Thymus (tissue), 14 donors: ENCODE results near the gene UNCX. TPM values are rescaled to one million over a fixed set of nuclear protein-coding genes. Genes with fewer than 3 reads are reported as not detected.
"Not testable (repeated sequence)": the region's sequence is repeated elsewhere in the genome, so short reads cannot be mapped to it uniquely, and the experiment has no call there.

Experiments used
- DNase-seq, 9 donors: peaks; one replicate each; pipeline ENCODE4 v3.0.0-alpha.2; 2013; ENCODE audit warnings: low spot score in 9 of 9, low read depth in 6 of 9, missing footprints in 1 of 9
- H3K27ac ChIP-seq, 2 donors: one replicate each; pipeline ENCODE4 v1.5.1; 2013; ENCODE audit warnings: control low read depth in 1 of 2, low read depth in 1 of 2, low read length in 1 of 2, mild to moderate bottlenecking in 1 of 2, moderate library complexity in 1 of 2
- H3K27me3 ChIP-seq, 2 donors: one replicate each; pipeline ENCODE4 v1.5.1; 2013; ENCODE audit warnings: low read length in 1 of 2; ENCODE audit not compliant: control insufficient read depth in 2 of 2, insufficient read depth in 1 of 2
- H3K36me3 ChIP-seq, 2 donors: one replicate each; pipeline ENCODE4 v1.5.1; 2013; ENCODE audit warnings: low read length in 1 of 2, mild to moderate bottlenecking in 1 of 2, moderate library complexity in 1 of 2; ENCODE audit not compliant: control insufficient read depth in 2 of 2, insufficient read depth in 2 of 2
- H3K4me1 ChIP-seq, 2 donors: one replicate each; pipeline ENCODE4 v1.5.1; 2013; ENCODE audit warnings: low read length in 2 of 2; ENCODE audit not compliant: control insufficient read depth in 2 of 2, insufficient read depth in 2 of 2
- H3K4me3 ChIP-seq, 2 donors: one replicate each; pipeline ENCODE4 v1.5.1; 2013; ENCODE audit warnings: low read length in 2 of 2, control low read depth in 1 of 2, mild to moderate bottlenecking in 1 of 2
- H3K9me3 ChIP-seq, 2 donors: one replicate each; pipeline ENCODE4 v1.5.1; 2013; ENCODE audit warnings: low read length in 1 of 2, mild to moderate bottlenecking in 1 of 2; ENCODE audit not compliant: control insufficient read depth in 2 of 2, insufficient read depth in 1 of 2
- WGBS: extraction: QIAGEN DNeasy Blood & Tissue Kit; methylation state at CpG from one replicate; pipeline ENCODE4 v1.1.7; 2013; 5-methylcytosine and 5-hydroxymethylcytosine counted together
- long read RNA-seq, 10 donors: transcript quantifications; one replicate each; lab custom pipeline, GENCODE V29; 2026
- polyA plus RNA-seq: library from polyadenylated mRNA; stranded (reverse); fragments of 200-250 nt; gene quantifications from one replicate; pipeline ENCODE4 v1.2.3, GENCODE V29; 2013
- total RNA-seq: library from RNA; stranded (reverse); fragments of 120-200 nt; gene quantifications from one replicate; pipeline ENCODE4 v1.2.4, GENCODE V29; 2013
- donor health status: healthy.

UNCX gene
- 0.05 TPM for total RNA-seq
- polyA plus RNA-seq, result 0.07 TPM
- long read RNA-seq, donor 1, result 0 reads
- long read RNA-seq, donor 2, result 0 reads
- long read RNA-seq, donor 3, partial matches to known transcripts, result 0 of 1 reads
- long read RNA-seq, donor 3, other reads (novel, unspliced or antisense), result 0 of 1 reads
- long read RNA-seq, donor 4, result 0 reads
- long read RNA-seq, donor 5, partial matches to known transcripts, result 0 of 2 reads
- long read RNA-seq, donor 5, other reads (novel, unspliced or antisense), result 0 of 2 reads
- long read RNA-seq, donor 6, partial matches to known transcripts, result 0 of 1 reads
- long read RNA-seq, donor 6, other reads (novel, unspliced or antisense), result 0 of 1 reads
- long read RNA-seq, donor 7, result 0 reads
- long read RNA-seq, donor 8, result 0 reads
- long read RNA-seq, donor 9, result 0 reads
- long read RNA-seq, donor 10, result 0 reads

DNA sequence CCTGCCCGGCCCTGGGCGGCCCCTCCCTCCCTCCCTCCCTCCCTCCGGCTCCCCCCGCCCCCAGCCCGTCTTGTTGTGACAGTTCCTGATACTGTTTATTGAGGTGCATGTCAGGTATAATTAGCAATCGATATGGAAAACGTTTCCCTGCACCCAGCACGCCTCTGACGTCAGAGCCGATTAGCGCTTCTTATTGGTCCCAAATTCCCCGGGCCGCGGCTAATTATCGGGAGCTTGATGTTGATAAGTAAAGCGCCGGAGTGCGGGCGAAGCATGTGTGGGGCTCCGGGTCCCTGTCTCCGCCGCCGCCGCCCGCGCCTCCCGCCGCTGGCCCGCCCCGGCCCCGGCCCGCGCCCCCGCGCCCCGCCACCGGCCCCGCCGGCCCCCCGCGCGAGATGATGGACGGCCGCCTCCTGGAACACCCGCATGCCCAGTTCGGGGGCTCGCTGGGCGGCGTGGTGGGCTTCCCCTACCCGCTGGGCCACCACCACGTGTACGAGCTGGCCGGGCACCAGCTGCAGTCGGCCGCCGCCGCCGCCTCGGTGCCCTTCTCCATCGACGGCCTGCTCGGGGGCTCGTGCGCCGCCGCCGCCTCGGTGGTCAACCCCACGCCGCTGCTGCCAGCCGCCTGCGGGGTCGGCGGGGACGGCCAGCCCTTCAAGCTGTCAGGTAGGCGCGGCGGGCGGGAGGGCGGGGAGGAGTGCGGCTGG lies at the start of gene UNCX:
TSS of gene UNCX (plus strand) at position 250 of the 710 bp plus-strand sequence. CDS start at position 396, 146 bp downstream.
- no peaks in the 10 kb centered on the region for H3K4me1 ChIP-seq
- H3K36me3 ChIP-seq, result no peaks in the 10 kb centered on the region
- peaks cover 87 to 95% of the 10 kb centered on the region in 2 donors for H3K27me3 ChIP-seq
- WGBS, result 7% methylated on average over 81 of the region's 81 CpGs
- no peak within 1 kb of the TSS for H3K27ac ChIP-seq
- DNase-seq, result no peak
- H3K4me3 ChIP-seq, result no peak within 1 kb of the TSS
- H3K9me3 ChIP-seq, result peaks cover 3 to 24% of the 10 kb centered on the region in 2 donors

DNA sequence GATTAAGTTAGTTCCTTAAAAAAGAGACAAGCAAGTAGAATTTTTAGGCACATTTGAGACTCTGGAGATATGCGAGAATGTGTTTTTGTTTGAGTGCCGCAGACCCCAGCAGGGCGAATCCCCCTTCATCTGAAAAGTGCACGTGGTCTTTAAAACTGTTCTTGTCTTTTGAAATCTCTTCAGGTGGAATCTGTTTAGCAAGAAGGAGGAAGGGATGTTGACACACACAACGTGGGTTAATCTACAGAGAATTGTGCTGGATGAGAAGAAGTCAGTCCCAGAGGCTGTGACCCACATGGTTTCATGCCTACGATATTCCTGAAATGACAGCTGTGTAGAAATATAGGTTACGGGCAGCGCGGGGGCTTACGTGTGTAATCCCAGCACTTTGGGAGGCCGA lies 45.5 kb upstream of the UNCX start:
- no peak for DNase-seq
- Histone ChIP-seq H3K4me1 (peaks cover 0 to 2% of the 10 kb centered on the region in 2 donors), H3K27ac (no peak overlapping the region), H3K27me3 (peaks cover 3 to 25% of the 10 kb centered on the region in 2 donors), H3K9me3 (no peaks in the 10 kb centered on the region), H3K4me3 (no peak overlapping the region), H3K36me3 (no peaks in the 10 kb centered on the region)
- 93% methylated on average over 11 of the region's 11 CpGs for WGBS

DNA sequence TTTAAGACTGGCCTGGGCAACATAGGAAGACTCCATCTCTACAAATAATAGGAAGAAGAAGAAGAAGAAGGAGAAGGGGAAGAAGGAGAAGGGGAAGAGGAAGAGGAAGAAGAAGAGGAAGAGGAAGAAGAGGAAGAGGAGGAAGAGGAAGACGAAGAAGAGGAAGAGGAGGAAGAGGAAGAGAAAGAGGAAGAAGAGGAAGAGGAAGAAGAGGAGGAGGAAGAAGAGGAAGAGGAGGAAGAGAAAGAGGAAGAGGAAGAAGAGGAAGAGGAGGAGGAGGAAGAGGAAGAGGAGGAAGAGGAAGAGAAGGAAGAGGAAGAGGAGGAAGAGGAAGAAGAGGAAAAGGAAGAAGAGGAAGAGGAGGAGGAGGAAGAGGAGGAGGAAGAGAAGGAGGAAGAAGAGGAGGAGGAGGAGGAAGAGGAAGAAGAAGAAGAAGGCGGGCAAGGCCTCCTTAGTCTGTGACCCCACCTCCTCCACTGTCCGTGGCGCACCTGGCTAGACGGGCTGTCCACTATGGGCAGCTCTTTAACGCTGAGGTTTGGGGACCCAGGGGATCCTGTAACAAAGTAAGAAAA lies 43.9 kb upstream of the UNCX start:
- peaks cover 3 to 20% of the 10 kb centered on the region in 2 donors for H3K27me3 ChIP-seq
- DNase-seq, result no peak
- 88% methylated on average over 5 of the region's 6 CpGs for WGBS

DNA sequence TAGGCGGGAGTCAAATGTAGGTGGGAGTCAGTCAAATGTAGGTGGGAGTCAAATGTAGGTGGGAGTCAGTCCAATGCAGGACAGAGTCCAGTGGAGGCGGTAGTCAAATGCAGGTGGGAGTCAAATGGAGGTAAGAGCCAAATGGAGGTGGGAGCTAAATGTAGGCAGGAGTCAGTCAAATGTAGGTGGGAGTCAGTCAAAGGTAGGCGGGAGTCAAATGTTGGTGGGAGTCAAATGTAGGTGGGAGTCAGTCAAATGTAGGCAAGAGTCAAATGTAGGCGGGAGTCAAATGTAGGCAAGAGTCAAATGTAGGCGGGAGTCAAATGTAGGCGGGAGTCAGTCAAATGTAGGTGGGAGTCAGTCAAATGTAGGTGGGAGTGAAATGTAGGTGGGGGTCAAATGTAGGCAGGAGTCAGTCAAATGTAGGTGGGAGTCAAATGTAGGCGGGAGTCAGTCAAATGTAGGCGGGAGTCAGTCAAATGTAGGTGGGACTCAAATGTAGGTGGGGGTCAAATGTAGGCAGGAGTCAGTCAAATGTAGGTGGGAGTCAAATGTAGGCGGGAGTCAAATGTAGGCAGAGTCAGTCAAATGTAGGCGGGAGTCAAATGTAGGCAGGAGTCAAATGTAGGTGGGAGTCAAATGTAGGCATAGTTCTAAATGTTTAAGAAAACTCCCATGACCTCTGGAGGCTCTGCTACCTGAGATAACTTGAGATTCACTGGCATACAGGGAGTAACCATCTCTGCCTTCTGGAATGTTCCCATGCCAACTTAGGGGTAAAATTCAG lies 42.5 kb upstream of the UNCX start:
- Histone ChIP-seq H3K27me3 (peaks cover 2 to 28% of the 10 kb centered on the region in 2 donors), H3K4me3 (no peak overlapping the region), H3K9me3 (no peaks in the 10 kb centered on the region), H3K36me3 (no peaks in the 10 kb centered on the region), H3K27ac (no peak overlapping the region), H3K4me1 (peaks cover 2 to 20% of the 10 kb centered on the region in 2 donors)
- no peak for DNase-seq
- WGBS, result 97% methylated on average over 10 of the region's 10 CpGs

More for the DNA sequence above, 43.9 kb upstream of the UNCX start:
- no peak overlapping the region for H3K4me3 ChIP-seq
- no peaks in the 10 kb centered on the region for H3K36me3 ChIP-seq
- H3K9me3 ChIP-seq, result no peaks in the 10 kb centered on the region
- H3K4me1 ChIP-seq, result peaks cover 2 to 16% of the 10 kb centered on the region in 2 donors
- H3K27ac ChIP-seq, result no peak overlapping the region

DNA sequence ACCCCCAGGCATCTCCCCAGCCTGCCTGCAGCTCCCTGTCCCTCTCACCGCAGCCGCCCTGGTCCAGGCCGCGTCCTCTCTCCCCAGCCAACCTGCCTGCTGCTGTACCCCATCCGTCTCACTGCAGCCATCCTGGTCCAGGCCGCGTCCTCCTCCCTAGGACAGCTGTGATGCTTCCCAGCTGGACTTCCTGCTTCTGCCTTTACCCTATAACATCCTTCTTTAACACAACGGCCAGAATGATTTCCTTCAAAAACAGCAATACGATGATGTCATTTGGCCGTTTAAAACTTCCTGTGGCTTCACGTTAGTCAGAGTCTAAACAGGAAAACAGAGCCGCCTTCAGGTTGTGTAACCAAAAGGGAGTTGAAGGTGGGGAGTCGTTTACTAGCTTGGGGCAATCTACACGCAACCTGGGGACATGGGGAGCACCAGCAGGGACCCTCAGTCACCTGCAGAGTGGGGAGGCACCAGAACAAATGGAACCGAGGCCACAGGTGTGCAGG lies 40.4 kb upstream of the UNCX start:
- peaks cover 0 to 21% of the 10 kb centered on the region in 2 donors for H3K27me3 ChIP-seq
- DNase-seq, result peak in 1 of 9 donors; percentile 49
- no peak overlapping the region for H3K27ac ChIP-seq
- H3K4me1 ChIP-seq, result peaks cover 2 to 20% of the 10 kb centered on the region in 2 donors
- H3K36me3 ChIP-seq, result no peaks in the 10 kb centered on the region
- H3K9me3 ChIP-seq, result no peaks in the 10 kb centered on the region
- WGBS, result 48% methylated on average over 15 of the region's 15 CpGs
- no peak overlapping the region for H3K4me3 ChIP-seq

DNA sequence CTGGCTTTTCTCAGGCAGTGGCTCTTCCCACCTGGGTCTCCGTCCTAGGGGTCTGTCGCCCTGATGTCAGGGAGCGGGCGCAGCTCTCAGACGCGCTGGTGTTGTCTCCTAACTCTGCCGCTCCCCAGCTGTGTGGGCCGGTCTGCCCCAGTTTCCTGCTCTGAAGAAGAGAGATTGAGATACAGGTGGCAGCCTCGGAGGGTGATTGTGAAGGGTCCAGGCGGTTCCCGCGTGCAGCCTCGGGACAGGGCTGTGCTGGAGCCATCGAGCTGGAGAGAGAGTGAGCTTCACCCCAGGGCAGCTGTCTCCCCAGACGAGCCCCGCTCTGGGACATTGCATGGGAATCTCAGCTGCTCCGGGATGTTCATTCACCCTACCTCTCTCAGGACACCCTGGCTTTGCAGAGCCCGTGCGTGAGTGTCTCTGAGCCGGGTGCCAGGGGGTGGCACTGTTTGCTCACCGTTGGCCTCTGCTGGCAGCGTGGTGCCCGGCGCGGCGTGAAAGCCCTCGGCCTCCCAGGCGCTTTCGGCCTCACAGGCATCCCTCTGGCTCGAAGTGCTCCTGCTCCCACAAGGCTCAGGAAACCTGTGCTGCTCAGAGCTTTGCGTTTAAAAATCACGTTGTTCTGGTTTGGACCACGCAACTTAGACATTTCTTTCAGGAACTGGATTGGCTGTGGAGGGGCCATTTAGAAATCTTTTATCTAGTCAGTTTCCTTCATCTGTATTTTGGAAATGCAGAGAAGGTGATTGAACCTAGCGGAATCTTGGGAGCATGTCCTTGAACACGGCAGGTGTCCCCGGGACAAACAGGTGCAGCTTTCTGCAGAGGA lies 38.9 kb upstream of the UNCX start:
- peak overlapping the region in 1 of 2 donors; percentile 14 for H3K27ac ChIP-seq
- peak in 2 of 9 donors; percentile 21 to 28 for DNase-seq
- H3K36me3 ChIP-seq, result no peaks in the 10 kb centered on the region
- H3K4me1 ChIP-seq, result peaks cover 2 to 20% of the 10 kb centered on the region in 2 donors
- peaks cover 0 to 24% of the 10 kb centered on the region in 2 donors for H3K27me3 ChIP-seq
- 54% methylated on average over 36 of the region's 36 CpGs for WGBS
- H3K9me3 ChIP-seq, result no peaks in the 10 kb centered on the region
- H3K4me3 ChIP-seq, result no peak overlapping the region

DNA sequence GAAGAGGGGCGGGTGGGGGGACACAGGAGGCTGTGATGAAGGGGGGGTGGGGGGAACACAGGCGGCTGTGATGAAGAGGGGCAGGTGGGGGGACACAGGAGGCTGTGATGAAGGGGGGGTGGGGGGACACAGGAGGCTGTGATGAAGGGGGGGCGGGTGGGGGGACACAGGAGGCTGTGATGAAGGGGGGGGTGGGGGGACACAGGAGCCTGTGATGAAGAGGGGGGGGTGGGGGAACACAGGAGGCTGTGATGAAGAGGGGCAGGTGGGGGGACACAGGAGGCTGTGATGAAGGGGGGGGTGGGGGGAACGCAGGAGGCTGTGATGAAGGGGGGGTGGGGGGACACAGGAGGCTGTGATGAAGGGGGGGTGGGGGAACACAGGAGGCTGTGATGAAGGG lies 36.2 kb upstream of the UNCX start:
- H3K27me3 ChIP-seq, result peaks cover 0 to 30% of the 10 kb centered on the region in 2 donors

DNA sequence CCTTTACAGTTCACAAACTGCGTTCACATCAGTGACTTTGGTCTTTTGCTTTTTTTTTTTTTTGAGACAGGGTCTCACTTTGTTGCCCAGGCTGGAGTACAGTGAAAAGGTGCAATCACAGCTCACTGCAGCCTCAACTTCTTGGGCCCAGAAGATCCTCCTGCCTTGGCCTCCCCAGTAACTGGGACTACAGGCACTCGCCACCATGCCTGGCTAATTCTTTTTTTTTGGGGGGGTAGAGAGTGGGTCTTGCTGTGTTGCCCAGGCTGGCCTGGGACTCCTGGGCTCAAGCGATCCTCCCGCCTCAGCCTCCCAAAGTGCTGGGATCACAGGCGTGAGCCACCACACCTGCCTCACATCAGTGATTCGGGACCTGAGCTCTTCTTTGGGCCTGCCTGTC lies 35.7 kb upstream of the UNCX start:
- Histone ChIP-seq H3K27me3 (peaks cover 0 to 33% of the 10 kb centered on the region in 2 donors), H3K9me3 (no peaks in the 10 kb centered on the region), H3K4me3 (no peak overlapping the region), H3K36me3 (no peaks in the 10 kb centered on the region), H3K27ac (no peak overlapping the region), H3K4me1 (peaks cover 2 to 19% of the 10 kb centered on the region in 2 donors)
- WGBS, result 94% methylated on average over 6 of the region's 6 CpGs
- no peak for DNase-seq

More for the DNA sequence above, 36.2 kb upstream of the UNCX start:
- 21% methylated on average over 2 of the region's 4 CpGs for WGBS
- H3K27ac ChIP-seq, H3K4me3 ChIP-seq, DNase-seq, H3K36me3 ChIP-seq, H3K9me3 ChIP-seq: not testable (repeated sequence)
- H3K4me1 ChIP-seq, result peaks cover 2 to 20% of the 10 kb centered on the region in 2 donors
